ENCODE results near the gene GALNT2.

Gene GALNT2

GRCh38 chr1:230289350-230289644 lies 222.3 kb downstream of the GALNT2 start:
- no peak overlapping the region for H4K91ac ChIP-seq (ENCODE audit: low read depth, low read length, poor library complexity)
- no peak overlapping the region for H2AFZ ChIP-seq (ENCODE audit: low read length)
- no peak overlapping the region for H3K4me3 ChIP-seq (ENCODE audit: low read length in 2 of 2)
- no peaks in the 10 kb centered on the region for H3K79me1 ChIP-seq (ENCODE audit: low read depth, low read length)
- no peak overlapping the region for H4K8ac ChIP-seq (ENCODE audit: low read depth, low read length)
- H2BK5ac ChIP-seq (ENCODE audit: low read length): no peak overlapping the region
- no peak overlapping the region for H3K27ac ChIP-seq (replicated peaks; ENCODE audit: low read length)
- no peak overlapping the region for H3K4ac ChIP-seq (ENCODE audit: low read length)
- H3K36me3 ChIP-seq (replicated peaks in 1 of 2; ENCODE audit: control insufficient read depth in 2 of 2, insufficient read depth in 2 of 2, low read length in 2 of 2): no peaks in the 10 kb centered on the region
- no peak overlapping the region for H3K18ac ChIP-seq (ENCODE audit: low read length)
- H3K14ac ChIP-seq (ENCODE audit: low read length): no peak overlapping the region
- H2BK12ac ChIP-seq (ENCODE audit: low read length): no peak overlapping the region
- H3K4me2 ChIP-seq (ENCODE audit: insufficient read depth, low read length, poor library complexity, severe bottlenecking): no peak overlapping the region
- H3K9ac ChIP-seq (ENCODE audit: low read depth, low read length, poor library complexity): no peak overlapping the region
- no peak overlapping the region for H2BK15ac ChIP-seq (ENCODE audit: low read length)
- H3K23ac ChIP-seq (ENCODE audit: low read depth, low read length, poor library complexity): no peak overlapping the region
- H2BK120ac ChIP-seq (ENCODE audit: low read depth, low read length): no peak overlapping the region
- DNase-seq (ENCODE audit: low spot score): no peak
- WGBS, 2 donors (ENCODE audit: extremely low coverage in 2 of 2, insufficient read length in 2 of 2, insufficient replicate concordance in 1 of 2): no CpG with 5 or more reads among the region's 5 CpGs
- peaks cover 6 to 17% of the 10 kb centered on the region in 2 donors for H3K4me1 ChIP-seq (ENCODE audit: control insufficient read depth in 2 of 2, insufficient read depth in 1 of 2, low read depth in 1 of 2, low read length in 2 of 2)
- peaks cover 0 to 15% (median 7%) of the 10 kb centered on the region in 3 experiments for H3K27me3 ChIP-seq (ENCODE audit: control insufficient read depth in 3 of 3, insufficient read depth in 3 of 3, low read depth in 1 of 3, low read length in 3 of 3)
- no peaks in the 10 kb centered on the region for H3K9me3 ChIP-seq (replicated peaks in 1 of 2; ENCODE audit: control insufficient read depth in 2 of 2, insufficient read depth in 1 of 2, low read depth in 1 of 2, low read length in 2 of 2)
- H2AK5ac ChIP-seq (ENCODE audit: low read depth, low read length): no peak overlapping the region

GRCh38 chr1:230291731-230292620 lies 224.9 kb downstream of the GALNT2 start:
- no peak overlapping the region for H2BK12ac ChIP-seq (ENCODE audit: low read length)
- no peak overlapping the region for H3K23ac ChIP-seq (ENCODE audit: low read depth, low read length, poor library complexity)
- no peak overlapping the region for H2BK5ac ChIP-seq (ENCODE audit: low read length)
- peak overlapping the region; percentile 27 for H3K18ac ChIP-seq (ENCODE audit: low read length)
- H3K79me1 ChIP-seq (ENCODE audit: low read depth, low read length): no peaks in the 10 kb centered on the region
- H4K91ac ChIP-seq (ENCODE audit: low read depth, low read length, poor library complexity): no peak overlapping the region
- H2BK15ac ChIP-seq (ENCODE audit: low read length): no peak overlapping the region
- no peak overlapping the region for H3K14ac ChIP-seq (ENCODE audit: low read length)
- H2AFZ ChIP-seq (ENCODE audit: low read length): peak overlapping the region; percentile 59
- H2AK5ac ChIP-seq (ENCODE audit: low read depth, low read length): no peak overlapping the region
- peak overlapping the region in 1 of 2 donors; percentile 62 for H3K4me3 ChIP-seq (ENCODE audit: low read length in 2 of 2)
- WGBS, 2 donors (ENCODE audit: extremely low coverage in 2 of 2, insufficient read length in 2 of 2, insufficient replicate concordance in 1 of 2): no CpG with 5 or more reads among the region's 28 CpGs
- no peaks in the 10 kb centered on the region for H3K36me3 ChIP-seq (replicated peaks in 1 of 2; ENCODE audit: control insufficient read depth in 2 of 2, insufficient read depth in 2 of 2, low read length in 2 of 2)
- no peak overlapping the region for H3K4ac ChIP-seq (ENCODE audit: low read length)
- no peak overlapping the region for H2BK120ac ChIP-seq (ENCODE audit: low read depth, low read length)
- H3K9me3 ChIP-seq (replicated peaks in 1 of 2; ENCODE audit: control insufficient read depth in 2 of 2, insufficient read depth in 1 of 2, low read depth in 1 of 2, low read length in 2 of 2): no peaks in the 10 kb centered on the region
- H3K4me2 ChIP-seq (ENCODE audit: insufficient read depth, low read length, poor library complexity, severe bottlenecking): peak overlapping the region; percentile 38
- peak overlapping the region; percentile 12 for H3K9ac ChIP-seq (ENCODE audit: low read depth, low read length, poor library complexity)
- peaks cover 6 to 12% of the 10 kb centered on the region in 2 donors for H3K4me1 ChIP-seq (ENCODE audit: control insufficient read depth in 2 of 2, insufficient read depth in 1 of 2, low read depth in 1 of 2, low read length in 2 of 2)
- H3K27me3 ChIP-seq (ENCODE audit: control insufficient read depth in 3 of 3, insufficient read depth in 3 of 3, low read depth in 1 of 3, low read length in 3 of 3): peaks cover 0 to 15% (median 7%) of the 10 kb centered on the region in 3 experiments
- no peak overlapping the region for H4K8ac ChIP-seq (ENCODE audit: low read depth, low read length)
- DNase-seq (ENCODE audit: low spot score): no peak
- H3K27ac ChIP-seq (replicated peaks; ENCODE audit: low read length): no peak overlapping the region

GRCh38 chr1:230292689-230293389 lies 225.8 kb downstream of the GALNT2 start:
- Histone ChIP-seq H3K4me1 (ENCODE audit: control insufficient read depth in 2 of 2, insufficient read depth in 1 of 2, low read depth in 1 of 2, low read length in 2 of 2) (peaks cover 6 to 12% of the 10 kb centered on the region in 2 donors), H3K4me2 (ENCODE audit: insufficient read depth, low read length, poor library complexity, severe bottlenecking) (no peak overlapping the region), H4K91ac (ENCODE audit: low read depth, low read length, poor library complexity) (no peak overlapping the region), H2BK120ac (ENCODE audit: low read depth, low read length) (no peak overlapping the region), H3K14ac (ENCODE audit: low read length) (no peak overlapping the region), H2BK15ac (ENCODE audit: low read length) (no peak overlapping the region), H3K4ac (ENCODE audit: low read length) (no peak overlapping the region), H3K36me3 (replicated peaks in 1 of 2; ENCODE audit: control insufficient read depth in 2 of 2, insufficient read depth in 2 of 2, low read length in 2 of 2) (no peaks in the 10 kb centered on the region), H3K27ac (replicated peaks; ENCODE audit: low read length) (no peak overlapping the region), H2AFZ (ENCODE audit: low read length) (peak overlapping the region; percentile 59), H2BK5ac (ENCODE audit: low read length) (no peak overlapping the region), H3K9me3 (replicated peaks in 1 of 2; ENCODE audit: control insufficient read depth in 2 of 2, insufficient read depth in 1 of 2, low read depth in 1 of 2, low read length in 2 of 2) (no peaks in the 10 kb centered on the region), H3K23ac (ENCODE audit: low read depth, low read length, poor library complexity) (peak overlapping the region; percentile 9), H3K4me3 (ENCODE audit: low read length in 2 of 2) (no peak overlapping the region), H3K79me1 (ENCODE audit: low read depth, low read length) (no peaks in the 10 kb centered on the region), H4K8ac (ENCODE audit: low read depth, low read length) (no peak overlapping the region), H2AK5ac (ENCODE audit: low read depth, low read length) (peak overlapping the region; percentile 30), H3K18ac (ENCODE audit: low read length) (peak overlapping the region; percentile 7), H3K27me3 (ENCODE audit: control insufficient read depth in 3 of 3, insufficient read depth in 3 of 3, low read depth in 1 of 3, low read length in 3 of 3) (peaks cover 0 to 15% (median 7%) of the 10 kb centered on the region in 3 experiments), H2BK12ac (ENCODE audit: low read length) (no peak overlapping the region), H3K9ac (ENCODE audit: low read depth, low read length, poor library complexity) (no peak overlapping the region)
- WGBS, 2 donors (ENCODE audit: extremely low coverage in 2 of 2, insufficient read length in 2 of 2, insufficient replicate concordance in 1 of 2): no CpG with 5 or more reads among the region's 12 CpGs
- DNase-seq (ENCODE audit: low spot score): no peak

GRCh38 chr1:230293390-230293700 lies 226.3 kb downstream of the GALNT2 start:
- H3K4ac ChIP-seq (ENCODE audit: low read length): no peak overlapping the region
- peaks cover 6 to 12% of the 10 kb centered on the region in 2 donors for H3K4me1 ChIP-seq (ENCODE audit: control insufficient read depth in 2 of 2, insufficient read depth in 1 of 2, low read depth in 1 of 2, low read length in 2 of 2)
- no peak overlapping the region for H2BK120ac ChIP-seq (ENCODE audit: low read depth, low read length)
- H3K27ac ChIP-seq (replicated peaks; ENCODE audit: low read length): no peak overlapping the region
- no peak overlapping the region for H2BK12ac ChIP-seq (ENCODE audit: low read length)
- H3K4me2 ChIP-seq (ENCODE audit: insufficient read depth, low read length, poor library complexity, severe bottlenecking): no peak overlapping the region
- no peak for DNase-seq (ENCODE audit: low spot score)
- no peak overlapping the region for H4K8ac ChIP-seq (ENCODE audit: low read depth, low read length)
- no peak overlapping the region for H2BK15ac ChIP-seq (ENCODE audit: low read length)
- peak overlapping the region; percentile 30 for H2AK5ac ChIP-seq (ENCODE audit: low read depth, low read length)
- no peaks in the 10 kb centered on the region for H3K9me3 ChIP-seq (replicated peaks in 1 of 2; ENCODE audit: control insufficient read depth in 2 of 2, insufficient read depth in 1 of 2, low read depth in 1 of 2, low read length in 2 of 2)
- no peak overlapping the region for H3K9ac ChIP-seq (ENCODE audit: low read depth, low read length, poor library complexity)
- no peak overlapping the region for H4K91ac ChIP-seq (ENCODE audit: low read depth, low read length, poor library complexity)
- peak overlapping the region; percentile 9 for H3K23ac ChIP-seq (ENCODE audit: low read depth, low read length, poor library complexity)
- H3K36me3 ChIP-seq (replicated peaks in 1 of 2; ENCODE audit: control insufficient read depth in 2 of 2, insufficient read depth in 2 of 2, low read length in 2 of 2): no peaks in the 10 kb centered on the region
- no peak overlapping the region for H2AFZ ChIP-seq (ENCODE audit: low read length)
- no CpG with 5 or more reads among the region's 7 CpGs for WGBS, 2 donors (ENCODE audit: extremely low coverage in 2 of 2, insufficient read length in 2 of 2, insufficient replicate concordance in 1 of 2)
- no peak overlapping the region for H3K14ac ChIP-seq (ENCODE audit: low read length)
- H3K27me3 ChIP-seq (ENCODE audit: control insufficient read depth in 3 of 3, insufficient read depth in 3 of 3, low read depth in 1 of 3, low read length in 3 of 3): peaks cover 0 to 15% (median 7%) of the 10 kb centered on the region in 3 experiments
- no peaks in the 10 kb centered on the region for H3K79me1 ChIP-seq (ENCODE audit: low read depth, low read length)
- no peak overlapping the region for H2BK5ac ChIP-seq (ENCODE audit: low read length)
- H3K4me3 ChIP-seq (ENCODE audit: low read length in 2 of 2): no peak overlapping the region
- peak overlapping the region; percentile 7 for H3K18ac ChIP-seq (ENCODE audit: low read length)

All from neuronal stem cell (in vitro differentiated cells).